ENCODE measurements around the gene SORCS2. TPM values are rescaled to one million over a fixed set of nuclear protein-coding genes. Genes with fewer than 3 reads are reported as not detected.

Gene SORCS2
- total RNA-seq, 1 experiment from 2014 or later: 0.06 TPM

DNA sequence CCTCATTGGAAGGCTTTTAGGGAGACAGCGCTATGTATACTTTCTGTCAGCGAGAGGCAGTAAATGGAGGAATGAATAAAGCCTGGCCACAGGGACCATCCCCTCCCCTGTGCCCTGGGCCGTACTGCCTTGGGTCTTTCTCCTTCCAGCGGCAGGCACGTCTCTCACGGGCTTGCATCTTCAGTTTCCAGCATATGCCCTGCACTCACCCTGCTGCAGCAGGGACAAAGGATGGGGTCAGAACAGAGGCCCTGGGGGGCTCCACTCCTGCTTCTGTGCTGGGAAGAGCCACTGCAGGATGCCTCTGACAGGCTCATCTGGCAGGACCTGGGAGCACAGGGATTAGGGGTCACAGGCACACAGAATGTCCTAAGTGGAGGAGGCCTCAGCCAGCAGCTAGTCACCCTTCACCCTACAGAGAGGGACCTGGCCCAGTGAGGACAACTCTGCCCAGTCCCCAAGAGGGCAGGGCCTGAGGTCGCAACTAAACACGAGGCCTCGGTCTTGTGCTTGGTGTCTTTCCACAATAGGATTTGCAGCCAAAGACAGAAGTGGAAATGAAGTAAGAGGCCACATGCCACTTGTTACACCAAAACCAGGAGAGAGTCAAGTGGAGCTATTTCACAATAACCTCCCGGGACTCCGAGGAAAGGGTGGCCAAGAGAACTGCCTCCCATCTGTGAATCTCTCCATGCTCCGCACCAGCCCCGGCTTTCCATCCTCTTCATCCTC, 596.5 kb downstream of the SORCS2 start:
- no TSS peak for BruUV-seq (replicated peaks)
- Histone ChIP-seq H3K27me3 (replicated peaks; ENCODE audit: insufficient read depth, low read depth, low read length, poor library complexity) (no peaks in the 10 kb centered on the region), H3K9me3 (ENCODE audit: low read depth, low read length, poor library complexity, severe bottlenecking) (no peaks in the 10 kb centered on the region), H3K36me3 (ENCODE audit: insufficient read depth, low read length, poor library complexity, severe bottlenecking) (peaks cover 5% of the 10 kb centered on the region), H3K4me1 (ENCODE audit: insufficient read depth, low read length, poor library complexity, severe bottlenecking) (peaks cover 8% of the 10 kb centered on the region), H3K4me3 (ENCODE audit: low read depth, low read length, poor library complexity, severe bottlenecking) (no peak overlapping the region), H3K27ac (ENCODE audit: low read depth, low read length, poor library complexity, severe bottlenecking) (no peak overlapping the region)
- DNase-seq (ENCODE audit: low spot score): no peak
- intact Hi-C loops (cut with micrococcal nuclease; ENCODE audit: unreplicated experiment): no loop called here
- POLR2A ChIA-PET (ENCODE audit: low non-redundant PET): no interaction called here
- CTCF ChIA-PET: no interaction called here
- TF ChIP-seq EZH2 (IDR thresholded peaks at IDR 0.05; ENCODE audit: borderline replicate concordance, low read depth, low read length, poor library complexity, severe bottlenecking) (no peak), CTCF (conservative IDR thresholded peaks at IDR 0.05; ENCODE audit: low read depth, low read length) (no peak)

DNA sequence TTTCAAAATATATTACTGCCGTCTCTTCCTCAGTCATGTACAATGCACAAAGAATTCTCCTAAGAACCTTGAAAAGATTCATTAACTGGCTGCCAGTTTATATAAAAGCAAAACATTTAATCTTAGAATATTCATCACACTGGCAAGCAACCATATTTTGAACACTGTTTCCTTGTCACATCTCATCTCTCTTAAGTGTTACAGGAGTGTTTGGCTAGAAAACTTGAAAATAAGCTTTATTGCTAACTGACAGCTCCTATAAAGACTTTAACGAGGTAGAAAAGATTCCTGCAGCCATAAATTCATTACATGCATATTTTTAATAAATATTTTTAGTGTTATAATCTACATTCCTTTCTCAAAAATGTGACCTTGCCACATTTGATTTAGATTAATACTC, 597.7 kb downstream of the SORCS2 start:
- no TSS peak for BruUV-seq (replicated peaks)
- H3K27ac ChIP-seq (ENCODE audit: low read depth, low read length, poor library complexity, severe bottlenecking): no peak overlapping the region
- CTCF ChIA-PET: no interaction called here

DNA sequence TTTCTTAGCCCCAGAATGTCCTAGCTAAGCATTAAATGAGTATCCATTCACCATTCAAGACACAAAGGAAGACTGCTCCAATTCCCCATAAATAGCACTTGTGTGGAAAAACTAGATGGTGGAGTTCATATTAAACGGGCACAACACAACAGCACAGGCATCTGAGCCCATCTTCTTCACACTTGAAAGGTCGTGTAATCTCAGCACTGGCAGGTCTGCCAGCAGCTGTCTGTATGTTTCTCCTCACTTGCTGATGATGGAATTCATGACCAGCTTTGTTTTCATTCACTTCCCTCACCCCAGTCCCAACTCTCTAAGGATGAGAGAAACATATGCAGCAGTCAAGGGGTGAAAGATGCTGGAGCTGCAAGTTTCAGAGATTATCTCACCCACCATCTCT, 598.7 kb downstream of the SORCS2 start:
- no TSS peak for BruUV-seq (replicated peaks)
- ChIA-PET CTCF (interaction anchor here (0.5 to 1.4 kb wide), 2 partner anchors 12 to 29 kb away, joined by 3 to 5 read pairs; no protein-coding TSS in a partner anchor), POLR2A (ENCODE audit: low non-redundant PET) (no interaction called here)
- Histone ChIP-seq H3K4me1 (ENCODE audit: insufficient read depth, low read length, poor library complexity, severe bottlenecking) (no peaks in the 10 kb centered on the region), H3K27me3 (replicated peaks; ENCODE audit: insufficient read depth, low read depth, low read length, poor library complexity) (no peaks in the 10 kb centered on the region), H3K27ac (ENCODE audit: low read depth, low read length, poor library complexity, severe bottlenecking) (no peak overlapping the region), H3K36me3 (ENCODE audit: insufficient read depth, low read length, poor library complexity, severe bottlenecking) (peaks cover 5% of the 10 kb centered on the region), H3K4me3 (ENCODE audit: low read depth, low read length, poor library complexity, severe bottlenecking) (no peak overlapping the region), H3K9me3 (ENCODE audit: low read depth, low read length, poor library complexity, severe bottlenecking) (no peaks in the 10 kb centered on the region)
- intact Hi-C loops (cut with micrococcal nuclease; ENCODE audit: unreplicated experiment): no loop called here
- TF ChIP-seq CTCF (conservative IDR thresholded peaks at IDR 0.05; ENCODE audit: low read depth, low read length): no peak
- no peak for TF ChIP-seq EZH2 (IDR thresholded peaks at IDR 0.05; ENCODE audit: borderline replicate concordance, low read depth, low read length, poor library complexity, severe bottlenecking)
- DNase-seq (ENCODE audit: low spot score): no peak

More for the DNA sequence above, 597.7 kb downstream of the SORCS2 start:
- no peaks in the 10 kb centered on the region for H3K9me3 ChIP-seq (ENCODE audit: low read depth, low read length, poor library complexity, severe bottlenecking)
- intact Hi-C loops (cut with micrococcal nuclease; ENCODE audit: unreplicated experiment): no loop called here
- no peak for DNase-seq (ENCODE audit: low spot score)
- H3K4me3 ChIP-seq (ENCODE audit: low read depth, low read length, poor library complexity, severe bottlenecking): no peak overlapping the region
- TF ChIP-seq EZH2 (IDR thresholded peaks at IDR 0.05; ENCODE audit: borderline replicate concordance, low read depth, low read length, poor library complexity, severe bottlenecking) (no peak), CTCF (conservative IDR thresholded peaks at IDR 0.05; ENCODE audit: low read depth, low read length) (no peak)
- POLR2A ChIA-PET (ENCODE audit: low non-redundant PET): interaction anchor here (0.7 kb wide), 1 partner anchor 1178 kb away, joined by 4 read pairs; no protein-coding TSS in a partner anchor
- no peaks in the 10 kb centered on the region for H3K27me3 ChIP-seq (replicated peaks; ENCODE audit: insufficient read depth, low read depth, low read length, poor library complexity)
- peaks cover 5% of the 10 kb centered on the region for H3K36me3 ChIP-seq (ENCODE audit: insufficient read depth, low read length, poor library complexity, severe bottlenecking)
- peaks cover 4% of the 10 kb centered on the region for H3K4me1 ChIP-seq (ENCODE audit: insufficient read depth, low read length, poor library complexity, severe bottlenecking)

Small RNA genes within 50 kb of the gene (microRNA-seq; reads per million reads assigned to microRNA genes)
- gene MIR4274: not detected
- gene MIR4798: not detected

Other genes starting within 250 kb of the SORCS2 start
- 15.2 and 15.4 TPM in 2 replicates for gene TADA2B, start 149.2 kb upstream of the SORCS2 start, total RNA-seq (2021)
- 70.1 and 78.2 TPM in 2 replicates for gene GRPEL1, start 124.5 kb upstream of the SORCS2 start, total RNA-seq (2021)
- gene PSAPL1, start 242.4 kb downstream of the SORCS2 start, total RNA-seq (2021): not detected in 2 replicates

Measured in A673 (cell line).